Urothelium cell line (cell line): Measurements from ENCODE around the gene MILR1.
"Not testable (repeated sequence)": the region's sequence is repeated elsewhere in the genome, so short reads cannot be mapped to it uniquely, and the experiment has no call there.

Source experiments
- DNase-seq: peaks from one replicate; pipeline ENCODE4 v3.0.0; 2011; ENCODE audit warnings: low spot score, mixed read lengths
- FAIRE-seq: peaks from 2 replicates; lab custom pipeline; 2011; peaks lifted over from hg19 to GRCh38; lab: Jason Lieb, UNC

The MILR1 gene

DNA sequence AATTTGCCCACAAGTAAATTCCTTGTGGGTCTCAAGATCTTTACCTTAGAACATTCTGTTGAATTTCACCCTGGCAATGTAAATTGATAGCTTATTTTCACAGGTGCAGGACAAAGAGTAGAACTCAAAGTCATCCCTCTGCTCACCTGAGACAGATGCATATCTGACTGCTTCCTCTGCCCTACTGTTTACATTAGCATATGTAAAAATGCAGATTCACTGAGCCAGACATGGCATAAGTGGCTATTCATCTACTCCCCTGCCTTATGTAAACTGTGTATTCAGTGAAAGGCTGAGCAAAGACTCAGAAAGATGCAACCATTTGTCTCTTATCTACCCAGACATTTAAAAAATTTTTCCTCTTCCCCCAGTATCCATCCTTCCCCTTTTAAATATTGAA, 22.3 kb upstream of the MILR1 start:
- no peak for DNase-seq
- FAIRE-seq, result no peak

DNA sequence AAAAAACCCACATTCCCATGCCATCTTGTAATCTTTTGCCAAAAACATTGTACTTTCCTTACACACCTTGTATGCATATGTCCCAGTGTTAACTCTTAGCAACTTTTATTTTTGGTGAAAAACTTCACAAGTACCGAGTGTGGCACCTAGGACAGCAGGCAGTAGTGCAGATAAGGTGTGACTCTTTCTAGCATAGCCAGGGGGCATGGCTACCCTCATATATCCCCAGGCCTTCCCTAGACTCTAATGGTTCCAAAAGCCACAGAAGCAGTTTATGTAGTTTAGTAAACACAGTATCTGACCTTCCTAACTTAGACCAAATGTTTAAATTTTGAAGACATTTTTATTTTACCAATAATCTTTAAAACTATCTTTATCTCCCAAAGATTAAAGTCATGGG, 20.5 kb upstream of the MILR1 start:
- DNase-seq (no peak), FAIRE-seq (no peak)

DNA sequence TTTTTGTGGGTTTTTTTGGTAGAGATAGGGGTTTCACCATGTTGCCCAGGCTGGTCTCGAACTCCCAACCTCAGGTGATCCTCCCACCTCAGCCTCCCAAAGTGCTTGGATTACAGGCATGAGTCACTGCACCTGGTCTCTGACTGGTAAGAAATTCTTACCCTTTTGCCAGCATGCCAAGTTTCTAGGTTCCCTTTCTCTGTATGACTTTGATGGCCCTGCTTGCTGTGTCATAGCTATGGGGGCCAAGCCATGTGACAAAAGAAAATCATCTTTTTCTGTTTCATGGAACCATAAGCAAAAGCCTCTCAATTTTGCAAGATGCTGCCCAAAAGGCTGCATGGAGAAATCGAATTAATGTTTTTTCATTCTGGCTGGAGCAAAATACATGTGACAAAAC, 18.9 kb upstream of the MILR1 start:
- not testable (repeated sequence) for DNase-seq, FAIRE-seq

- DNase-seq (no peak), FAIRE-seq (no peak)
Measured at GRCh38 chr17:64431534-64431933, 17.4 kb upstream of the MILR1 start.

GRCh38 chr17:64437944-64438525, 10.9 kb upstream of the MILR1 start:
- DNase-seq (no peak), FAIRE-seq (no peak)

DNA sequence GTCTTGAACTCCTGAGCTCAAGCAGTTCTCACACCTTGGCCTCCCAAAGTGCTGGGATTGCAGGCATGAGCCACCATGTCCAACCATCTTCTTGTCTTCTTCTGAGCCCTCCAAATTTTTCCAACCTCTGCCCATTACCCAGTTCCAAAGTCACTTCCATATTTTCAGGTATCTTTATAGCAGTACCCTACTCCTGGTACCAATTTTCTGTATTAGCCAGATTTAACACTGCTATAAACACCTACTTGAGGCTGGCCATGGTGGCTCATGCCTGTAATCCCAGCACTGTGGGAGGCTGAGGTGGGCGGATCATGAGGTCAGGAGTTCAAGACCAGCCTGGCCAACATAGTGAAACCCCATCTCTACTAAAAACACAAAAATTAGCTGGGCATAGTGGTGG, 9.4 kb upstream of the MILR1 start:
- FAIRE-seq, DNase-seq: not testable (repeated sequence)

DNA sequence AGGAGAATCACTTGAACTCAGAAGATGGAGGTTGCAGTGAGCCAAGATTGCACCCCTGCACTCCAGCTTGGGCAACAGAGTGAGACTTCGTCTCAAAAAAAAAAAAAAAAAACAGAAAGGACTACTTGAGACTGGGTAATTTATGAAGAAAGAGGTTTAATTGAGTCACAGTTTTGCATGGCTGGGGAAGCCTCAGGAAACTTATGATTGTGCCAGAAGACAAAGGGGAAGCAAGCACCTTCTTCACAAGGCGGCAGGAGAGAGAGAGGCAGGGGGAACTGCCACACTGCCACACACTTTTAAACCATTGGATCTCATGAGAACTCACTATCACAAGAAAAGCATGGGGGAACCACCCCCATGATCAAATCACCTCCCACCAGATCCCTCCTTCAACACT, 9.0 kb upstream of the MILR1 start:
- FAIRE-seq, result no peak
- no peak for DNase-seq

- peak; percentile 38 for DNase-seq
- no peak for FAIRE-seq
Measured at GRCh38 chr17:64441772-64442540, 7.0 kb upstream of the MILR1 start.

GRCh38 chr17:64442541-64442971, 6.4 kb upstream of the MILR1 start:
- FAIRE-seq, result no peak
- DNase-seq, result peak; percentile 29

GRCh38 chr17:64443086-64443760, 5.7 kb upstream of the MILR1 start:
- FAIRE-seq, result no peak
- no peak for DNase-seq

GRCh38 chr17:64447526-64447925, 1.4 kb upstream of the MILR1 start:
- no peak for DNase-seq
- FAIRE-seq, result no peak

GRCh38 chr17:64449545-64449944, 630 bp downstream of the MILR1 start:
- DNase-seq, result no peak
- FAIRE-seq, result no peak

DNA sequence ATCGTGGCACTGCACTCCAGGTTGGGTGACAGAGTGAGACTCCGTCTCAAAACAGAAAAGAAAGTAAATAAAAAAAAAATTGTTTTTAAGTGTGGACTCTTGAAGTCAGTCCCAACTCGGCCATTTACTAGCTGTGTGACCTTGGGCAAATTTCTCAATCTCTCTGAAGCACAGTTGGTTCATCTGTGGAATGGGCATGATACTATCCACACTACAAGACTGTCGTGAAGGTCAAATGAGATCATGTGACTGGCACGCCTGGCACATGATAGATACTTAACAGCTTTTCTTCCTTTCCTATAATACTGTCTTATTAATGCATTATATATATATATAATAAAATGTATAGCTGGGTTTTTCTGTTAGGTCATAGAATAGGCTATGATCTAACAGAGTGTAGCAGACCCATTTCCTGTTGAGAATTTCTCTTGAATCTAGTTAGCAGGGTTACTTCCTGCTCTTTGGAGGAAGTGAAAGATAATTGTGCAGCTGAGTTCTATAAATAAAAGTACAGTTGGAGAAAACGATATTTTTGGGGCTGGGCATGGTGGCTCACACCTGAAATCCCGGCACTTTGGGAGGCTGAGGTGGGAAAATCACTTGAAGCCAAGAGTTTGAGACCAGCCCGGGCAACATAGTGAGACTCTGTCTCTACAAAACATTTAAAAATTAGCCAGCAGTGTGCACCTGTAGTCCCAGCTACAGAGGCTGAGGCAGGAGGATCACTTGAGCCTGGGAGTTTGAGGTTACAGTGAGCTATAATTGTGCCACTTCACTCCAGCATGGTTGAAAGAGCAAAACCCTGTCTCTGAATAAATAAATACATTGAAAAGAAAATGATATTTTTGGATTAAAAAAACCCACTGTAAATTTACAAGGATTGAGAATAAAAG, 7.3 kb downstream of the MILR1 start:
- no peak for DNase-seq
- FAIRE-seq, result no peak

DNA sequence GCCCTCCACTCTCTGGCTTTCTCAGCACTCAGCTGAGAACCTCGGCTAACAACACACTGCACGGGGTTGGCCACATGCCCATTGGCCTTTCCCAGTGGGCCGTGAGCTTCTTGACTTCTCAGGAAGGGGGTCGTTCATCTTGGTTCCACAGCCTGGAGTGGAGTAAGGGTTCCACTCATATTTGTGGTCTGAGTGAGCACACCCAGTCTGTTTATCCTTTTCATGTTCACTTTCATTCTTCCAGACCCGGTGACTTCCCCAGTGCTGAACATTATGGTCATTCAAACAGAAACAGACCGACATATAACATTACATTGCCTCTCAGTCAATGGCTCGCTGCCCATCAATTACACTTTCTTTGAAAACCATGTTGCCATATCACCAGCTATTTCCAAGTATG, 8.2 kb downstream of the MILR1 start:
- no peak for DNase-seq
- FAIRE-seq, result no peak

DNA sequence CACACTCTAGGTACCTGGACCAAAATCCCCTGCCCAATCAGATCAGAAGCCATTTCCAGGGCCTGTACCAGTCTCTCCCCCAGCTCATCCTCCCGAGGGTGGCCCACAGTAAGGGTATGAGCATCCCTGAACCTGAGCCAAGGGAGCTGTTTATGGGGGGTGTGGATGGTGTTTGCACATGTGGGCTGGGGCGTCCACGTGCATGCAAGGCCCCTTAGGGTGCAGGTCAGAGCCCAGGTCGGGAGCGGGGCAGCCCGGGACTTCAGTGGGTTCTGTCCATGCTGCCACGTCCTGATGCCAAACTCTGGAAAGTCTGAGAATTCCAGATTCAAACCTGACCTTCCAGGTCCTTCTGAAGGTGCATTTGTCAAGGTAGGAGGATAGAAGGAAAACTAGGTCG, 9.8 kb downstream of the MILR1 start:
- no peak for FAIRE-seq

DNA sequence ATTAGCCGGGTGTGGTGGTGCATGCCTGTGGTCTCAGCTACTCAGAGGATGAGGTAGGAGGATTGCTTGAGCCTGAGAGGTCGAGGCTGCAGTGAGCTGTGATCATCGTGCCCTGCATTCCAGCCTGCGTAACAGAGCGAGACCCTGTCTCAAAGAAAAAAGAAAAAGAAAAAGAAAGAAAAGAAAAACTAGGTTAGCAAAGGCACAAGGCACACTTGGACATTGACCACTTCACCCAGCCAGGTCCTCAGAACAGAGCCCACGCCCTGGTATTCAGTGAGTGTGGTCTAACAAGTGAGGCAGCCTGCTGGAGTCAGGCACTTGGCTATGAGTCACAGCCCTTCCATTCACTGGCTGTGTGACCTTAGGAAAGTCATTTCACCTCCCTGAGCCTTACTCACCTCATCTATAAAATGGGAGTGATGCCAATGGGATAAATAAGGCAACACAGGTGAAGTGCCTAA, 10.4 kb downstream of the MILR1 start:
- DNase-seq (peak; percentile 77), FAIRE-seq (no peak)

More for the DNA sequence above, 9.8 kb downstream of the MILR1 start:
- DNase-seq, result no peak

DNA sequence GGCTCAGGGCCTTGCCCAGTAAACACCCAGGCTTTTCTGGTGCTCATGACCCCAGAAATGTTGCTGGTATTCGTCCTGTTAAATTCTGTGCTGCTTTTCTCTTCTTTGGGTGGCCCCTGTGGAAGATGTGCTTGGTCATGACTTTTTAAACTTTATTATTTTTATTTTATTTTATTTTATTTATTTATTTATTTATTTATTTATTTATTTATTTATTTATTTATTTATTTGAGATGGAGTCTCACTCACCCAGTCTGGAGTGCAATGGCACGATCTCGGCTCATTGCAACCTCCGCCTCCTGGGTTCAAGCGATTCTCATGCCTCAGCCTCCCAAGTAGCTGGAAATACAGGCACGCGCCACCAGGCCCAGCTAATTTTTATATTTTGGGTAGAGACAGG, 10.9 kb downstream of the MILR1 start:
- not testable (repeated sequence) for DNase-seq, FAIRE-seq

GRCh38 chr17:64460955-64461354, 12.0 kb downstream of the MILR1 start:
- DNase-seq, result no peak
- FAIRE-seq, result no peak

GRCh38 chr17:64461788-64462187, 12.9 kb downstream of the MILR1 start:
- FAIRE-seq (no peak), DNase-seq (no peak)

DNA sequence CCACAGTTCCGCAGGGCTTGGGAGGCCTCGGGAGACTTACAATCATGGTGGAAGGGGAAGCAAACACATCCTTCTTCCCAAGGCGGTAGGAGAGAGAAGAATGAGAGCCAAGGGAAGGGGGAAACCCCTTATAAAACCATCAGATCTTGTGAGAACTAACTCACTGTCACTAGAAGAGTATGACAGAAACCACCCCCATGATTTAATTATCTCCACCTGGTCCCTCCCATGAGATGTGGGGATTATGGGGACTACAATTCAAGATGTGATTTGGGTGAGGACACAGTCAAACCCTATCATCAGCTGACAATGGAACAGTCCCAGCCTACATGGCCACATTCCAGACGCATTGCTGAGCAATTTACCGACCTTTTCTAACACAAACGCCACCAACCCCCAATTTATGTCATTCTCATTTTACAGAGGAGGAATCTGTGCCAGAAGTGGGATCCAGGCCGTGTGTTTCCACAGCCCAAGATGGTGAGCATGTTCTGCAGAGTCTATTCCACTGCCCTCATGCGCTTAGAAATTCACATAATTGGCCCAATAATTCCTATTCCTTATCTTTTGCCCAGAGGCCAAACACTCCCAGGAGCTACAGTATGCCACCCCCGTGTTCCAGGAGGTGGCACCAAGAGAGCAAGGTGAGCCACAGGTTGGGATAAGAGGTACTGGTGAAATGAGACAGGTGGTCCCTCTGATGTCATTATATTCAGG, 17.3 kb downstream of the MILR1 start:
- FAIRE-seq (no peak), DNase-seq (peak; percentile 48)
